Sigmoid colon (tissue), 4 donors: ENCODE data around the gene OR2M3.

Experiments used
- EP300 ChIP-seq, 4 donors: sonication (generic); formaldehyde crosslinking; IDR thresholded peaks; one replicate each; pipeline ENCODE4 v1.6.1; 2017; ENCODE audit warnings: antibody characterized with exemption in 4 of 4
- POLR2A ChIP-seq, 2 donors: fragments of 450-650 bp; IDR thresholded peaks; one replicate each; pipeline ENCODE4 v1.6.1; 2016; ENCODE audit warnings: antibody characterized with exemption in 2 of 2, mild to moderate bottlenecking in 2 of 2, moderate library complexity in 2 of 2
- POLR2AphosphoS5 ChIP-seq, 4 donors: sonication (generic); formaldehyde crosslinking; IDR thresholded peaks; one replicate each; pipeline ENCODE4 v1.6.1; 2017; ENCODE audit warnings: antibody characterized with exemption in 4 of 4
- TF ChIP-seq, protein P1 (sequence below), 4 experiments: fragments of 450-650 bp in 3 of 4; fragments of 200-600 bp in 1 of 4; IDR thresholded peaks; one replicate each; pipeline ENCODE4 v1.5.1; 2016 to 2019; ENCODE audit warnings: antibody characterized with exemption in 4 of 4, mild to moderate bottlenecking in 3 of 4, moderate library complexity in 2 of 4

DNA sequence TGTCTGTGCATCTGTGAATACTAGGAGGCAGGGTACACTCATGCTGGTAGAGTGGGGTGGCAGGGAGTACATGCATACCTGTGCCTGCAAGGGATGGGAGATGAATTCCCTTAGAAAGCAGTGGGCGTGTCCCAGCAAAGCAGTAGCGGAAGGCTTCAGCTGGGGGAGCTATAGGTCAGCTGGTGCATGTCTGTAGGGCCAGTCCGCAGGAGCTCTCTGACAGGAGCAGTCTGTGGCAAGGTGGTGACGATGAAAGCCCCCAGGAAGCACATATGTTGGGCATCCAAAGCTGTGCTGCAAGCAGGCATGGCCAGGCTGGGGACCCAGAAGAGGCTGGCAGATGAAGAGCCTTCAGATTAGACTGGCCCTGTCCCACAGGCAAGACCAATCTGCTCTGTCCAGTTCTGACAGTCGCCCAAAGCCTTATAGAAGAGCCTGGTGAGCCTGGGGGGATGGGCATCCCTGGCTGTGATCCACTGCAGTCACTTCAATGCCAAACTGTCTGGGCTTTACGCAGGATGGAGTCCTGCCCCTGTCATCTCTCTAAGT, 32.4 kb downstream of the OR2M3 start:
- TF ChIP-seq, protein P1, sequence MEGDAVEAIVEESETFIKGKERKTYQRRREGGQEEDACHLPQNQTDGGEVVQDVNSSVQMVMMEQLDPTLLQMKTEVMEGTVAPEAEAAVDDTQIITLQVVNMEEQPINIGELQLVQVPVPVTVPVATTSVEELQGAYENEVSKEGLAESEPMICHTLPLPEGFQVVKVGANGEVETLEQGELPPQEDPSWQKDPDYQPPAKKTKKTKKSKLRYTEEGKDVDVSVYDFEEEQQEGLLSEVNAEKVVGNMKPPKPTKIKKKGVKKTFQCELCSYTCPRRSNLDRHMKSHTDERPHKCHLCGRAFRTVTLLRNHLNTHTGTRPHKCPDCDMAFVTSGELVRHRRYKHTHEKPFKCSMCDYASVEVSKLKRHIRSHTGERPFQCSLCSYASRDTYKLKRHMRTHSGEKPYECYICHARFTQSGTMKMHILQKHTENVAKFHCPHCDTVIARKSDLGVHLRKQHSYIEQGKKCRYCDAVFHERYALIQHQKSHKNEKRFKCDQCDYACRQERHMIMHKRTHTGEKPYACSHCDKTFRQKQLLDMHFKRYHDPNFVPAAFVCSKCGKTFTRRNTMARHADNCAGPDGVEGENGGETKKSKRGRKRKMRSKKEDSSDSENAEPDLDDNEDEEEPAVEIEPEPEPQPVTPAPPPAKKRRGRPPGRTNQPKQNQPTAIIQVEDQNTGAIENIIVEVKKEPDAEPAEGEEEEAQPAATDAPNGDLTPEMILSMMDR (IDR thresholded peaks at IDR 0.05): no peak
- no peak for TF ChIP-seq POLR2A (IDR thresholded peaks at IDR 0.05)
- TF ChIP-seq POLR2AphosphoS5 (IDR thresholded peaks at IDR 0.05): no peak
- TF ChIP-seq EP300 (IDR thresholded peaks at IDR 0.05): no peak
